Endometrial microvascular endothelial cells (primary cell): Measurements from ENCODE around the gene TGM5. TPM values are rescaled to one million over a fixed set of nuclear protein-coding genes. Genes with fewer than 3 reads are reported as not detected.
"Not testable (repeated sequence)": the region's sequence is repeated elsewhere in the genome, so short reads cannot be mapped to it uniquely, and the experiment has no call there.

Experiments
- in situ Hi-C: cut with HindIII; loops from 2 replicates; pipeline ENCODE4 v1.10.0; 2017; ENCODE audit warnings: low sequenced_read_pairs, low pct_unique_long_range_greater_than_20kb; ENCODE audit errors: inconsistent ontology term
- total RNA-seq: library from RNA; depleted of rRNA; stranded (reverse); fragments of >200 nt; gene quantifications from one replicate; pipeline ENCODE4 v1.2.3, GENCODE V29; 2015; ENCODE audit errors: inconsistent ontology term

TGM5 gene
- total RNA-seq, 1 donor from 2014 or later, result not detected

GRCh38 chr15:43251185-43251870 lies 15.4 kb downstream of the TGM5 start:
- in situ Hi-C loops, result no loop called here

DNA sequence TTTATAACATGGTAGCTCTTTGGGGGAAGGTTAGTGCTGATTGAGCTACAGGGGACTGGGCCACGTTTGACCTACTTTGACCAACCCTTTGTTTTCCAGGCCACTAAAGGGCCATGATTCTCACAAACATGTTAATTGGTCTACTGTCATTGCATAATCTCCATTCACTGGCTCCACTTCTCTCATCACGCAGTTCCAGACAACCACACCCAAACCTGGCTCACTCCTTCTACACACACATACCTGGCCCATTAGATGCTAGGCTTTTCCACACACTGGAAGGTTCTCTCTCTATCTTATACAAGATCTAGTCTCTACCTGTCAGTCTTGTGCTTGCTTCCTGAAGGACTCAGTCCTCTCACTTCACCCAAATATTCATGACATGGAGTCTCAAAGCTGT lies 15.9 kb downstream of the TGM5 start:
- in situ Hi-C loops, result no loop called here

- in situ Hi-C loops, result no loop called here
Measured at GRCh38 chr15:43249699-43250203, 17.0 kb downstream of the TGM5 start.

GRCh38 chr15:43249236-43249635 lies 17.5 kb downstream of the TGM5 start:
- in situ Hi-C loops, result no loop called here

- in situ Hi-C loops, result no loop called here
Measured at GRCh38 chr15:43246261-43246774, 20.4 kb downstream of the TGM5 start.

DNA sequence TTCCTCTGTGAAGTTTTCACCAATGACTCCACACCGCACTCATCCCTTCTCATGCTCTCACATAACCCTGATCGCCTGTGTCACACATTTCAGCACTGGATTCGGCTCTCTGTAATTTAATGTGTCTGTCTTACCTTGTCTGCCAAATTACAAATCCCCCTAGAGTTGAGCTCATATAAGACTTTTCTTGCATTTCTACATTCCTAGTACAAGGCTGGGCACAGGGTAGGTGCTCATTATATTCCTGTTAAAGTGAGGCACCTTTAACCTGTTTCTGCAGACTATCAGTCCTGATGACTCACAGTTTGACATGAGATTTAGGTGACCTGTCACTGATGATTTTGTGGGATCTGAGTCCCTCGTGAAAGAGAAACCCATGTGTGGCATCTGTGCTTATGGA lies 22.6 kb downstream of the TGM5 start:
- in situ Hi-C loops, result no loop called here

- in situ Hi-C loops, result no loop called here
Measured at GRCh38 chr15:43243020-43243645, 23.6 kb downstream of the TGM5 start.

GRCh38 chr15:43242616-43243015 lies 24.1 kb downstream of the TGM5 start:
- in situ Hi-C loops, result no loop called here

DNA sequence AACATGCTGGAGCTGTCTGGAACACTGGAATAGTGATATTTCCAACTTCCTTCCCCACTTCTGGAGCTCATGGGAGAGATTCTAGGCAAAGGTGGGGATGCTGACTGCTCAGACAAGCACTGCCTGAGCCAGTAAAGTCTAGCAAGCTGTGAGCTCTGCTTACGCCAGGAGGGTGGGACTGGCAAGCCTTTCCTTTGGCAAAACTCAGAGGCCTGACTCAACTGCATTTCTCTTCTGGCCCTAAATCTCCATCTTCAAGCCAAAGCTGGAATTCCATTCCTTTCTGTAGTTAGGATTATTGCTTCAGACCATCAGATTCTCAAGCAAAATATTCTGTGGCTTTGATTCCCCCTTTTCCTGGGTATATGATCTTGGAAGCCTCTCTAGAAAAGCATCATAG lies 25.6 kb downstream of the TGM5 start:
- in situ Hi-C loops, result no loop called here

DNA sequence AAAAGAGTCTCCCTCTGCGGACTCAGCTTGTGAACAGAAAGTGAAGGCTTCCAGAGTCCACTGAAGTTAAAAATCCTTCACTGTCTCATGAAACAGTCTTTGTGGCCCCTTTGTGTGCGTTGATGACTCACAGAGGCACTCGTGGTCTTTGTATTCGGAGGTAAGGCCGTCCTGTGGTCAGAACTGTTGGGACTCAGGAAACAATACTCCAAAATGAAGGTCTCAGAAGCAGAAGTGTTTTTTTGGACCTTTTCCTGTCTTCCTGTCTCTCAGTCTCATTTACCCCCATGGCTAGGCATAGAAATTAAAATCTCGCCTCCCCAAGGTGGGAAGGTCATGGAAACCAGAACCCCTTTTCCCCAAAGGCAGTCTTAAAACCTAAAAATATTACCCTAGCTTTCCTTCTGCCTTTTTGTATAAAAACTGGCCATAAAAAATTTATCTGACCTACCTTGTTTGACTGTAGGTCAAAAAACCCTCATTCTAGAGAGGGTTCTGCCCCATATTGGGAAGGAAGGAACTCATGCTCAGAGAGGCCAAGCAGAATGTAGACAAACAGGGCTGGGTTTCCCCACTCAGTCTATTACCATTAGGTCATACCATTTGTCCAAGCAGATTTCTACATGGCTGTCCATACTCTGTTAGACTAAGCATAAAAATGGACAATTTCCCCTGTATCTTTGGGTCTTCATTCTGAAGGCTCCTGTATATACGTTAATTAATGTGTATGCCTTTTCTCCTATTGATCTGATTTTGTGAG lies 26.8 kb downstream of the TGM5 start:
- in situ Hi-C loops, result no loop called here

GRCh38 chr15:43238671-43239131 lies 28.0 kb downstream of the TGM5 start:
- in situ Hi-C loops, result no loop called here

DNA sequence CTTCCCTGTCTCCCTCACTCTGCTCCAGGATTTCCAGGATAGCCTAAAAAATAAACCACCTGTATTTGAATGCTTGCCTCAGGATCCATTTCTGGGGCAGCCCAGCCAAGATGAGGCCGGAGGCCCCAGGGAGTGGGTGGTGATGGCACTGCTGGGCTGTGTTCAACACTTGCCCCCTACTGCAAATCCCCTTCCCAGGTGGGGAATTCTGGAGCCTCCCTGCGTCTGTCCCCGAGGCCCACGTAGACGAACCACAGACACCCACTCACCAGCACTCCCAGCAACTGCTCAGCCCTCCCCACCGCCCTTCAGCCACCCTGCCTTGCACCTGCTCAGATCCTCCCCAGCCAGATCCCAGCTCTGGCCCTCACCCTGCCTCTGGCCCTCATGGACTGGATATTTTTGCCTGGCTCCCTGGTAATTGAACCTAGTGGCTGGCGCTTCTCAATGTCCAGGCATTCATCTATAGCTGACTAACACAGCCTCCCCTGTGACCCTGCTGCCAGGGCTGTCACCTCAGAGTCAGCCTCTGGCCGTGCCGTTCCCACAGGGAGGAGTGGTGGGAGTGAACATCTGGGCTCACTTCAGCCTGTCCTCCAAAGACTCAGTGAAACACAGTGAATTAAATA lies 28.8 kb downstream of the TGM5 start:
- in situ Hi-C loops, result no loop called here

GRCh38 chr15:43235536-43235935 lies 31.2 kb downstream of the TGM5 start:
- in situ Hi-C loops, result no loop called here

GRCh38 chr15:43232289-43232874 lies 34.3 kb downstream of the TGM5 start:
- in situ Hi-C loops, result no loop called here

DNA sequence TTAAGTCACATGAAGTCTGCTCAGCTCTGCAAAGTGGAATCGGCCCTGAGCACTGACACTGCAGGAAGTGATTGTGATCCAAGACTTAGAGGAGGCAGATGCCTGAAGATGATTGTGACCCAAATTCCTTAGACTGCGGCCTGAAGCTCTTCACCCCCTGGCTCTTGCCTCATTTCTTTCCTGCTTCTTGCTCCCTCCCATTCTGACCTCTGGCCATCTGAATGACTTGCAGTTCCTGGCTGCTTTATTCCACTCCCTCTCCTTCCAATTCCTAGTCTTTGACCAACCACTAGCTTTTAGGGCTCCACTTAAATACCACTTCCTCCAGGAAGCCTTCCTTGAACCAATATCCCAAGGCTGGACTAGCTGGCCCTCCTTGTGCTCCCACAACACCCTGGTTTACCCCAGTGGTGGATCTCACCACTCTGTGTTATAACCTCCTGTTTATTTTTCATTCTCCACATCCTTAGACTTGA lies 36.0 kb downstream of the TGM5 start:
- in situ Hi-C loops, result no loop called here

- in situ Hi-C loops, result no loop called here
Measured at GRCh38 chr15:43229977-43230376, 36.8 kb downstream of the TGM5 start.

- in situ Hi-C loops, result no loop called here
Measured at GRCh38 chr15:43226436-43227305, 40.1 kb downstream of the TGM5 start.

GRCh38 chr15:43225950-43226255 lies 40.8 kb downstream of the TGM5 start:
- in situ Hi-C loops, result not testable (repeated sequence)
